CD4-positive, alpha-beta T cell treated with Interferon gamma for 1 hour (primary cell): Measurements from ENCODE around the gene PRM1.
A peak's percentile ranks its signal among the peaks of the same experiment; 100 is the strongest.

Source experiments
- DNase-seq: peaks from one replicate; pipeline ENCODE4 v3.0.0-alpha.2; 2020

The PRM1 gene

GRCh38 chr16:11251525-11252481 lies 29.3 kb downstream of the PRM1 start:
- DNase-seq = peak; percentile 77

GRCh38 chr16:11250786-11251524 lies 30.2 kb downstream of the PRM1 start:
- no peak for DNase-seq

GRCh38 chr16:11250091-11250785 lies 30.9 kb downstream of the PRM1 start:
- DNase-seq = no peak

- DNase-seq = no peak
Observed at GRCh38 chr16:11249233-11250061, 31.7 kb downstream of the PRM1 start.

- no peak for DNase-seq
Observed at GRCh38 chr16:11248133-11248532, 33.0 kb downstream of the PRM1 start.

GRCh38 chr16:11245988-11246387 lies 35.1 kb downstream of the PRM1 start:
- no peak for DNase-seq

- no peak for DNase-seq
Observed at GRCh38 chr16:11245222-11245737, 35.9 kb downstream of the PRM1 start.

- DNase-seq = no peak
Observed at GRCh38 chr16:11242658-11243057, 38.5 kb downstream of the PRM1 start.

GRCh38 chr16:11241480-11242204 lies 39.5 kb downstream of the PRM1 start:
- DNase-seq = no peak

- DNase-seq = no peak
Observed at GRCh38 chr16:11240636-11241473, 40.3 kb downstream of the PRM1 start.

GRCh38 chr16:11239644-11240632 lies 41.2 kb downstream of the PRM1 start:
- DNase-seq = no peak

GRCh38 chr16:11238272-11239202 lies 42.6 kb downstream of the PRM1 start:
- no peak for DNase-seq

GRCh38 chr16:11236461-11237254 lies 44.5 kb downstream of the PRM1 start:
- peak; percentile 56 for DNase-seq

GRCh38 chr16:11235703-11235991 lies 45.5 kb downstream of the PRM1 start:
- no peak for DNase-seq

GRCh38 chr16:11234884-11235702 lies 46.0 kb downstream of the PRM1 start:
- peak; percentile 34 for DNase-seq

- DNase-seq = peak; percentile 55
Observed at GRCh38 chr16:11233727-11234376, 47.3 kb downstream of the PRM1 start.
